Activated T-helper 2 cell treated with anti-CD3 and anti-CD28 coated beads, Interferon-gamma antibody, Interleukin-2, Interleukin-4, amounts not matched to agents 10 μg/mL and 5 μg/mL and 100 μg/mL, durations not matched to agents 14 hours and 24 hours and 36 hours (primary cell): ENCODE data around the gene MBNL1. TPM values are rescaled to one million over a fixed set of nuclear protein-coding genes. Genes with fewer than 3 reads are reported as not detected.

Experiments used
- DNase-seq: peaks from one replicate; pipeline ENCODE4 v3.0.0; 2021; ENCODE audit warnings: low spot score
- H3K27ac Mint-ChIP-seq: one replicate; pipeline ENCODE4 v1.8.0; 2021; ENCODE audit warnings: mixed read lengths
- H3K27me3 Mint-ChIP-seq: one replicate; pipeline ENCODE4 v1.8.0; 2021; ENCODE audit warnings: low read depth, mixed read lengths
- H3K36me3 Mint-ChIP-seq: one replicate; pipeline ENCODE4 v1.8.0; 2021; ENCODE audit warnings: low read depth, mixed read lengths
- H3K4me1 Mint-ChIP-seq: one replicate; pipeline ENCODE4 v1.8.0; 2021; ENCODE audit warnings: low read depth, mixed read lengths
- H3K4me3 Mint-ChIP-seq: one replicate; pipeline ENCODE4 v1.8.0; 2021; ENCODE audit warnings: low read depth, mild to moderate bottlenecking, moderate library complexity, mixed read lengths
- H3K9me3 Mint-ChIP-seq: one replicate; pipeline ENCODE4 v1.8.0; 2021; ENCODE audit warnings: mixed read lengths
- intact Hi-C: fragments of 100-400 bp; cut with micrococcal nuclease; formaldehyde crosslinking; loops from one replicate; pipeline ENCODE4 v1.15.1; 2023
- total RNA-seq: library from RNA; stranded (reverse); gene quantifications from 2 replicates; pipeline ENCODE4 v1.2.3, GENCODE V29; 2022

Gene MBNL1
- total RNA-seq, 1 donor from 2014 or later: 230 TPM

- Mint-ChIP-seq H3K4me3 (no peak overlapping the region), H3K27me3 (no peaks in the 10 kb centered on the region), H3K36me3 (peaks cover 61% of the 10 kb centered on the region), H3K4me1 (peaks cover 24% of the 10 kb centered on the region), H3K9me3 (no peaks in the 10 kb centered on the region), H3K27ac (no peak overlapping the region)
- no peak for DNase-seq
- intact Hi-C loops: no loop called here
Observed at GRCh38 chr3:152452318-152452717, 183.6 kb downstream of the MBNL1 start.

DNA sequence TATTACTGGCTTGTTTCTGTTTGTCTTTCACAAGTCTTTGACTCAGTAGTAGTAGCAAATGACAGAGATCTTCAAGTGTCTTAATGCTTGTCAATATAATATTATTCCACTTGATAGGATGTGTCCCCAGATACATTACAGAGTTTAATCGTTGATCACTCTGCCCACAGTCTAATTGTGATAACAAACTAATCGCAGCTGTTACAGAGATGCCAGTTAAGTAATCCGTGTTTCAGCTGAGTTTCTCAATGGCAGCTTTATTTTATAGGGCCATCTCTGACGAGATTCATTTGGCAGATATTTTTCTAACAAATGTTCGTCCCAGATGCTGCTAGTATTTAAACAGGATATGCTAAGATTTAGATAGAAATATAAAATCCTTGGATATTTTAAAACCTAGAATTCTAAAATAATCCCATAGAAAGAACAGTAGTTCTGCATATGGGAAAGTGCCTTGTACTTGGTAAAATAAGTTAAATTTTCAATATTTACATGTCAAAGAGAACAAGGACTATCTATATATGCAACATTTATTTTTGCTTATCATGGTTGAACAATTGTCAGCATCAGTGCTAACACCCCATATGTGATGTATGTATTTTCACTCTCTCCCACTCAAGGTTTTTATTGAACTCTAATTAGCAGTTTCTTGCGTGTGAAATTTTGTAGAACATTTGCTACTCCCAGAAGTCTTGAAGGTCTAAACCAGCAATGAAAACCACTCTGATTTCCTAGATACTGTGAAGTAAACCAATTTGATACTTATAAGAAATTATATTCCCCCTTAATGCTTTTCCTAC, 185.5 kb downstream of the MBNL1 start:
- no peak for DNase-seq
- Mint-ChIP-seq H3K27me3 (no peaks in the 10 kb centered on the region), H3K9me3 (no peaks in the 10 kb centered on the region), H3K36me3 (peaks cover 65% of the 10 kb centered on the region), H3K4me1 (peaks cover 32% of the 10 kb centered on the region), H3K27ac (no peak overlapping the region), H3K4me3 (no peak overlapping the region)
- intact Hi-C loops: no loop called here

DNA sequence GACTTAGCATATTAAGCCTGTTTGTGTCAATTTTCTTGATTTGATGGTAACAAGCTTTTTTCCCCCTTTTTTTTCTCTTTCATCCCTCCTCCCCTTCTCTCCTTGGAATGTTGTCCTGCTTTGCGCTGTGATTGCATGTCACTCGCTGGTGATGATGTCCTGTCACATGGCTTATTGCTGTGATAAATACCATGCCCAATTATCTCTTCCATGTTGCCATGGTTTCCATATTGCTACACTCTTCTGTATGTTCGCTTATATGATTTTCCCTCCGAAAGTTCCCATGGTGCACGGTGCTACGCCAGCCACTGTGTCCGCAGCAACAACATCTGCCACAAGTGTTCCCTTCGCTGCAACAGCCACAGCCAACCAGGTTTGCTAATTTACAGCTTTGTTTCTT, 187.3 kb downstream of the MBNL1 start:
- H3K36me3 Mint-ChIP-seq: peaks cover 67% of the 10 kb centered on the region
- H3K27me3 Mint-ChIP-seq: no peaks in the 10 kb centered on the region
- no peaks in the 10 kb centered on the region for H3K9me3 Mint-ChIP-seq
- no peak overlapping the region for H3K27ac Mint-ChIP-seq
- intact Hi-C loops: loop anchor here (5.0 kb wide), 3 partner anchors 174 to 374 kb away; no protein-coding TSS in a partner anchor
- peaks cover 35% of the 10 kb centered on the region for H3K4me1 Mint-ChIP-seq
- H3K4me3 Mint-ChIP-seq: no peak overlapping the region
- DNase-seq: no peak

- no peaks in the 10 kb centered on the region for H3K9me3 Mint-ChIP-seq
- H3K36me3 Mint-ChIP-seq: peaks cover 62% of the 10 kb centered on the region
- intact Hi-C loops: loop anchor here (5.0 kb wide), 3 partner anchors 175 to 375 kb away; no protein-coding TSS in a partner anchor
- peak overlapping the region; percentile 1 for H3K4me3 Mint-ChIP-seq
- no peaks in the 10 kb centered on the region for H3K27me3 Mint-ChIP-seq
- H3K27ac Mint-ChIP-seq: peak overlapping the region; percentile 39
- DNase-seq: no peak
- peaks cover 31% of the 10 kb centered on the region for H3K4me1 Mint-ChIP-seq
Observed at GRCh38 chr3:152457500-152458375, 189.0 kb downstream of the MBNL1 start.

DNA sequence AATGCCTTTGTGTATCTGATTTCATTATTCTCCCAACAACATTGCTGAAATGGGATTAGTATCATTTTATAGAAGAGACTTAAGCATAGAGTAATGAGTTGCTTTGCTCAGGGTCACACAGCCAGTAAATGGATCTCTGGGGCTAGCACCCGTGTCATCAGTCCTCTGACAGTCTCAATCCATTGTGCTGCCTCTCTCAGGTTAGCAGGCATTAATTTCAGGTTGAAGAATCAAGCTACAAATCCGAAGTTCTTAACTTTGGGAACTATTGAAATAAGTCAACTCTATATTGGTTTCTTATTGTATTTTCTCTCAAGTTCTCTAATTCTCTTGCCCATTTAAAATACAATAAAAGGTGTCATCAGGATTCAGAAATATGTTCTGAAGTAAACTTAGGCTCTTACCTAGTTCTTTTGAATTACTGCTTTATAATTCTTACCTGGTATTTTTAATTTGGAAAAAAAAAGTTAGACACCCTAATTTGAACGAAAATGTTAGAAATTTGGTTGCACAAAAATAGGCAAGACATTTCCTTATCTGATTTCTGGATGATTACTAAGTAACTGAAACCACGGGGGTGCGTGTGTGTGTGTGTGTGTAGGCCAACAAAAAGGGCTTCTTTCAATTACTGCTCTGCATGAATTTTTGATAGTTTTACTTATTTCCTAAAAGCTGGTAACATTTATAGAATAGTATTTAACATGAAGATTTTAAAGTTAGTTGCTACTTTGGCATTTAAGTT, 189.8 kb downstream of the MBNL1 start:
- H3K4me3 Mint-ChIP-seq: peak overlapping the region; percentile 26
- peak overlapping the region; percentile 39 for H3K27ac Mint-ChIP-seq
- H3K9me3 Mint-ChIP-seq: no peaks in the 10 kb centered on the region
- no peaks in the 10 kb centered on the region for H3K27me3 Mint-ChIP-seq
- H3K36me3 Mint-ChIP-seq: peaks cover 60% of the 10 kb centered on the region
- H3K4me1 Mint-ChIP-seq: peaks cover 31% of the 10 kb centered on the region
- intact Hi-C loops: loop anchor here (5.0 kb wide), 3 partner anchors 176 to 376 kb away; no protein-coding TSS in a partner anchor
- no peak for DNase-seq

DNA sequence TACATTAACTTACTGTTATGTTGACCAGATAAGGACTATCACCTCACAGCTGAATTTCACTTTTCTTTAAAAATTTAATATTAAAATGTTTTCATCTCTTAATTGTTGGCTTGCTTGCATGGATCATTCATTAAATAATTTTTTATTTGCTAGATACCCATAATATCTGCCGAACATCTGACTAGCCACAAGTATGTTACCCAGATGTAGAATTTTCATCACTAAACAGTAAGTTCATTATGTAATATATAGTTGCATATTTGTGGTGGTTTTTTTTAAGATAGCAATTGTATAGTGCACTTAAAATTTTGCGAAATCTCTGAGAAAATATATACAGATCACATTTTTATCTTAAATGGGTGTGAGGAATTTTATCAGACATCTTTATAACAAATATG, 190.4 kb downstream of the MBNL1 start:
- H3K4me1 Mint-ChIP-seq: peaks cover 31% of the 10 kb centered on the region
- peaks cover 59% of the 10 kb centered on the region for H3K36me3 Mint-ChIP-seq
- intact Hi-C loops: loop anchor here (5.0 kb wide), 3 partner anchors 177 to 377 kb away; no protein-coding TSS in a partner anchor
- no peak overlapping the region for H3K4me3 Mint-ChIP-seq
- DNase-seq: no peak
- peak overlapping the region; percentile 39 for H3K27ac Mint-ChIP-seq
- H3K9me3 Mint-ChIP-seq: no peaks in the 10 kb centered on the region
- H3K27me3 Mint-ChIP-seq: no peaks in the 10 kb centered on the region

- Mint-ChIP-seq H3K36me3 (peaks cover 58% of the 10 kb centered on the region), H3K4me3 (no peak overlapping the region), H3K27ac (no peak overlapping the region)
Observed at GRCh38 chr3:152459572-152459971, 190.8 kb downstream of the MBNL1 start.

DNA sequence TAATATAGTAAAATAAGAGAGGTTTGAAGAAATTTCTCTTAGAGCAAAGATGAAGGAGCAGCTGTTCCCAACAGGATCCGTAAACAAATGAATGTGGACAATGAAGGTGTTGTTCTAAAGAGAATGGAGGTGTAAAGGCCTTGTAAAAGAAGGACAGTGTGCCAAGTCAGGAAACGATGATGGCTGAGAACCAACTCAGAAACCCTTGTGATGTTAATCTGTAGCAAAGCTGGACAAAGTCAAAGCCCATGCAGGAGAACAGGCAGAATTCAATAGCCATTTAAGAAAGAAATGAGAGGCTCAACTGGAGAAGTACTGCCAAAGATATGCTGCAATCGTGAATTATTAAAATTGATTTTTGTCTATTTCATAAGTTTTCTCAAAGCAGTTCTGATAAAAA, 192.2 kb downstream of the MBNL1 start:
- intact Hi-C loops: loop anchor here (5.0 kb wide), 1 partner anchor 334 kb away; no protein-coding TSS in a partner anchor
- H3K9me3 Mint-ChIP-seq: no peaks in the 10 kb centered on the region
- no peak overlapping the region for H3K4me3 Mint-ChIP-seq
- peaks cover 57% of the 10 kb centered on the region for H3K36me3 Mint-ChIP-seq
- peak overlapping the region; percentile 17 for H3K27ac Mint-ChIP-seq
- H3K4me1 Mint-ChIP-seq: peaks cover 26% of the 10 kb centered on the region
- DNase-seq: no peak
- no peaks in the 10 kb centered on the region for H3K27me3 Mint-ChIP-seq

More at GRCh38 chr3:152459572-152459971, 190.8 kb downstream of the MBNL1 start:
- Mint-ChIP-seq H3K27me3 (no peaks in the 10 kb centered on the region), H3K9me3 (no peaks in the 10 kb centered on the region), H3K4me1 (peaks cover 30% of the 10 kb centered on the region)
- intact Hi-C loops: loop anchor here (5.0 kb wide), 3 partner anchors 177 to 377 kb away; no protein-coding TSS in a partner anchor
- no peak for DNase-seq

DNA sequence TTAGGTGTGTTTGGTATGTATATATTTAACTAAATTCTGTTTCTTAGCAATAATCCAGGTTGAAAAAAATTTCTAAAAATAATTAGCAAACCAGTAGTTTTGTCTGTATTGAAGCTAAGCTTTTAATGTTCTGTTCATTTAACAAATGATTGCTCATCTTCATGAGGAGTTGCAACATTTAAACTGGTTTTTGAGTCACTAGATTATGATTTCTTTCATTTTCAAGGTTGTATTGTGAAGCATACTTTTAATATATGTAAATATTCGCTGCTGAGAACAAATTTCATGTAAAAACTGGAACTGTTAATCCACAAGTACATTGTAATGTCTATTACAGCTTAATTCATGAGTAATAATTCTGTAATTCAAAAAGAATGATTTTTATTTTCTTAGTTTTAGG, 192.7 kb downstream of the MBNL1 start:
- H3K27ac Mint-ChIP-seq: no peak overlapping the region
- H3K4me3 Mint-ChIP-seq: no peak overlapping the region

GRCh38 chr3:152466784-152467183, 198.1 kb downstream of the MBNL1 start:
- intact Hi-C loops: no loop called here
- H3K27ac Mint-ChIP-seq: no peak overlapping the region
- H3K27me3 Mint-ChIP-seq: no peaks in the 10 kb centered on the region
- no peak for DNase-seq
- no peaks in the 10 kb centered on the region for H3K9me3 Mint-ChIP-seq
- peaks cover 5% of the 10 kb centered on the region for H3K4me1 Mint-ChIP-seq
- H3K4me3 Mint-ChIP-seq: no peak overlapping the region
- peaks cover 32% of the 10 kb centered on the region for H3K36me3 Mint-ChIP-seq

More for the DNA sequence above, 192.7 kb downstream of the MBNL1 start:
- intact Hi-C loops: loop anchor here (5.0 kb wide), 1 partner anchor 334 kb away; no protein-coding TSS in a partner anchor
- Mint-ChIP-seq H3K4me1 (peaks cover 25% of the 10 kb centered on the region), H3K36me3 (peaks cover 57% of the 10 kb centered on the region), H3K9me3 (no peaks in the 10 kb centered on the region), H3K27me3 (no peaks in the 10 kb centered on the region)
- no peak for DNase-seq

DNA sequence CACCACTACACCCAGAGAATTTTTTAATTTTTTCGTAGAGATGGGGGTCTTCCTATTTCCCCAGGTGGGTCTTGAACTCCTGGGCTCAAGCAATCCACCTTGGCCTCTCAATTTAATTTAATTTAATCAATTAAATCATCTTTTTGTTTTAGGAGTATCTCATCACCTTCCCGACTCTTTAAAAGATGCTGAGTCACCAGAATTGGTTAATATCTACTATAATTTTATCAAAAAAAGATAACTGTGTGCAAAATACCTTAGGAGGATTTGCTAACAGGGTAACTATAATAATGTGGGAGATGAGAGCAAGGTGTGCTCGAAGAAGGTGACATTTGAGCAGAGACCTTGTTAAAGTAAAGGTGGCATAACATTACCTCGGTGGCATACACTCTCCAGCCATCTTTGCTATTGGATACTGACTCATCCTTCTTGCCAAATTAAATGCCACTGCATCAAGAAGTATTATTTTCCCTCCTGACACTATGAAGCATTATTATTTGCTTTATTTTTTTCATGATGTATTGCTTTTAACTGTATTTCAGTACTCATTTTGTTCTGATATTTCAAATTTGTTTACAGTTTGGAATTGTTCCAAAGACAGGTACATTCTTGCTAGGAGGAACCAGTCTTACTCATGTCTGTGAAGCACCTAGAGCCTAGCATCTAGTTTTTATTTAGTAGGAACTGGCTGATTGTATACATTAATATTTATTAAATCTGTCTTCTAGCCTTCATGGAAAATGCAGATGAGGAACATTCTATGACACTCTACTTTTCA, 200.7 kb downstream of the MBNL1 start:
- Mint-ChIP-seq H3K9me3 (no peaks in the 10 kb centered on the region), H3K27me3 (peaks cover 6% of the 10 kb centered on the region), H3K36me3 (peaks cover 20% of the 10 kb centered on the region), H3K4me3 (no peak overlapping the region), H3K4me1 (peaks cover 10% of the 10 kb centered on the region), H3K27ac (no peak overlapping the region)
- intact Hi-C loops: loop anchor here (5.0 kb wide), 1 partner anchor 287 kb away; no protein-coding TSS in a partner anchor
- DNase-seq: no peak
